NCI-H1048 (cell line): ENCODE data around the gene PID1.

Source experiments
- DNase-seq: peaks from one replicate; lab custom pipeline; 2025; lab: John Stamatoyannopoulos, UW

Gene PID1

GRCh38 chr2:229261076-229261475, 10.0 kb downstream of the PID1 start:
- DNase-seq: no peak

DNA sequence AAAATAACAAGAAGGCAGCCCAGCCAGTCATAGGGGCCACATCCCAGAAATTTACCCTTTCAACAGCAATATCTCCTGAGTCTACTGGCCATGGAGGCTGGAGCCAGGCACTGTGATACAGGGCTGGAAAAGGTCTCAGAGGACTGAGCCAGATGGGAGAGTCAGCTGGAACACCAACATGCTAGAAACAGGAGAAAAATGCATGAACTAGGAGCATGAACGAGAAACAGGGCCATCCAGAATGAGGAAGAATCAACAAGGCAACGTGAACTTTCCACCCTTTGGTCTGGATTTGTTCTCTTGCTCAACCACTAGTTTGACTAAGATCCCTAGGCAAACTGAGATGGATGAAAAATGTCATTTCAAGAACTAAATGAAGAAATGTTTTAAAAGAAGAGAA, 13.1 kb downstream of the PID1 start:
- DNase-seq: no peak

GRCh38 chr2:229256376-229256775, 14.7 kb downstream of the PID1 start:
- DNase-seq: no peak

- DNase-seq: no peak
Measured at GRCh38 chr2:229254206-229254605, 16.9 kb downstream of the PID1 start.

- no peak for DNase-seq
Measured at GRCh38 chr2:229252996-229253395, 18.1 kb downstream of the PID1 start.

GRCh38 chr2:229252280-229252679, 18.8 kb downstream of the PID1 start:
- DNase-seq: no peak

- DNase-seq: no peak
Measured at GRCh38 chr2:229249536-229249935, 21.6 kb downstream of the PID1 start.

DNA sequence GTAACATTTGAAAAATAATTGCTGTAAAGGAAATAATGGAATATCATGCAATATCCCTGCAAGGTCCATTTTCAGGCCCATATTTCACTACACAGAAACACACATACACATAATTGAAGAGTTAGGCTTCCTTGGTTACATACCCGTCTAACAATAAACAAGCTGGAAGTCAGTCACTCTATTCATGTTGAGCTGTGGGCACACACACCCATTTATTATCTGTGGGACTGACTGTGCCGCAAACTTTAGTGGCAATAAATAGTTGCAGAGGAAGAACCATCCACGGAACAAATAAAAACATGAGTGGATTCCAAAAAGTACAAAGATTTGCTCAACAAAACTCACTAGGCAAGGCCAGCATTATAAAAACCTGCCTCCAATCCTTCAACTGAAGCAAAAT, 24.8 kb downstream of the PID1 start:
- no peak for DNase-seq

- no peak for DNase-seq
Measured at GRCh38 chr2:229244975-229245374, 26.1 kb downstream of the PID1 start.

DNA sequence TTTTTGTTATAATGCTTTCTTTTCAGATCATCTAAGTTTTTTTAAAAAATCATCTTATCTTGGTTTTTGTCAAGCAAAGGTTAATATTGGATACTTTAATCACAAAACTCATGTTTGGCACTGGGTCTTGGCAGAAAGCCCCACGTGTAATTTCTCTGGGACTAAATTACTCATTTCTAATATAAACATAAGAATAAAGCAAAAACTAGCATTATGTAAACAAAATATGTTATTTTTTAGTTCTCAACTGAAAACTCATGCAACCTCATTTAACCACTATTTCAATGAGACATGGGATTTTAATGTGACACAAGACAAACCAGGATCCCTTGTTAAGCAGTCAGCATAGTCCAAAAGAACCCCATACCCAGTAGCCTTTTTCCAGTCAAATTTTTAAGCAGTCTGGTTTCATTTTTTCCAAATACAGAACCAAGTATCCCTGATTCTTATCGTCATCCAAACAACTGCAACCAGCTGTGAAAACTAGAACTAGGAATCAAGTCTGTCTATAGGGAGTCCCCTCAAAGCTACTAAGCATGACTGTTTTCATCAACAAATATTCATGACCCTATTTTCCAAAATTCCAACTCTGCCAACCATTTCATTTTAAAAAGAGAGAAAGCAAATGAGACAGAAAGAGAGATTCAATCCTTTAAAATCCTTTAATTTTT, 27.1 kb downstream of the PID1 start:
- no peak for DNase-seq

GRCh38 chr2:229240984-229241491, 30.0 kb downstream of the PID1 start:
- DNase-seq: no peak

- DNase-seq: no peak
Measured at GRCh38 chr2:229239021-229239420, 32.1 kb downstream of the PID1 start.

GRCh38 chr2:229237270-229237669, 33.8 kb downstream of the PID1 start:
- DNase-seq: no peak

GRCh38 chr2:229235131-229235914, 35.8 kb downstream of the PID1 start:
- no peak for DNase-seq

DNA sequence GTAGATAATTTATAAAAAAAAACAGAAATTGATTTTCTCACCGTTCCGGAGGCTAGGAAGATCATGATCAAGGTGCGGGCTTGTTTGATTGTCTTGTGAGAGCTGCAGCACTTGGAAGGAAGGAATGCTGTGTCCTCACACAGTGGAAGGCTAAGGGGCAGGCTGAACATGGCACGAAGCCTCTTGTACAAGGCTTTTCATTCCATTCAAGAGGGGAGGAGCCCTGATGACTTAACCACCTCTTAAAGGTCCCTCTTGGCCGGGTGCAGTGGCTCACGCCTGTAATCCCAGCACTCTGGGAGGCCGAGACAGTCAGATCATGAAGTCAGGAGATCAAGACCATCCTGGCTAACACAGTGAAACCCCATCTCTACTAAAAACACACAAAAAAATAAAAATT, 39.2 kb downstream of the PID1 start:
- no peak for DNase-seq

- DNase-seq: no peak
Measured at GRCh38 chr2:229231328-229231868, 39.7 kb downstream of the PID1 start.

GRCh38 chr2:229230911-229231310, 40.2 kb downstream of the PID1 start:
- no peak for DNase-seq

DNA sequence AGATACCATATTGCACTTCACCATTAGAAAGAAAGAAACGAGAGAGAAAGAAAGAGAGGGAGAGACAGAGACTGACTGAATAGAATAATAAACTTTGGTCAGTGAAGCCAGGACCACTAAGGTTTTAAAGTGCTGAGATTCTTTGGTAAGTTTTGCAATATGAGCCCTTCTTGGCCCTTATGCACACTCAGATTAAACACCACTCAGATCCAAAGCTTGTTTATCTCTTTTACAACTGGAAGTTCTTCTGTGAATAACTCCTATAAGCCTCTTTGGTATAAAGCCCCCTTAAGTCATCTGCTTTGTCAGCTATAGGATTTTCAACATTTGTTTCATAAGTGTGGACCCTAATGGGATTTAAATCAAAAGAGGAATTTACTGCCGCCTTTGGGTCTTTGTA, 40.8 kb downstream of the PID1 start:
- no peak for DNase-seq

GRCh38 chr2:229226382-229226781, 44.7 kb downstream of the PID1 start:
- no peak for DNase-seq

DNA sequence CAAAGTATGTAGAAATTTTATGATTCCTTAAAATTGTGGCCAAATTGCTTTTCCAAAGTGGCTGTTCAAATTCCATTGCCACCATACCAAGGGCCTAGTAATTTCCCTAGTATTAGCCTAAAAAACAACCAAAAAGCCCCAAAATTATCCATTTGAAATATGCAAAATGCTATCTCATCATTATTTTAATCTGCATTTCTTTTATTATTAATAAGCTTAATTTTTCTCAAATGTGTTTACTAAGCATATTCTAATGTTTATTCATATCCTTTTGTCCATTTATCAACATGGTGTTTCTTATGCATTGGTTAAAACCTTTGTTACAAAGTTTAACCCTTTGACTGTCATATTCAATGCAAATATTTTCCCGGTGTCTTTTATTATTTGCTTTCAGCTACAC, 48.0 kb downstream of the PID1 start:
- no peak for DNase-seq

- no peak for DNase-seq
Measured at GRCh38 chr2:229221641-229222040, 49.4 kb downstream of the PID1 start.

GRCh38 chr2:229220254-229220653, 50.8 kb downstream of the PID1 start:
- no peak for DNase-seq

DNA sequence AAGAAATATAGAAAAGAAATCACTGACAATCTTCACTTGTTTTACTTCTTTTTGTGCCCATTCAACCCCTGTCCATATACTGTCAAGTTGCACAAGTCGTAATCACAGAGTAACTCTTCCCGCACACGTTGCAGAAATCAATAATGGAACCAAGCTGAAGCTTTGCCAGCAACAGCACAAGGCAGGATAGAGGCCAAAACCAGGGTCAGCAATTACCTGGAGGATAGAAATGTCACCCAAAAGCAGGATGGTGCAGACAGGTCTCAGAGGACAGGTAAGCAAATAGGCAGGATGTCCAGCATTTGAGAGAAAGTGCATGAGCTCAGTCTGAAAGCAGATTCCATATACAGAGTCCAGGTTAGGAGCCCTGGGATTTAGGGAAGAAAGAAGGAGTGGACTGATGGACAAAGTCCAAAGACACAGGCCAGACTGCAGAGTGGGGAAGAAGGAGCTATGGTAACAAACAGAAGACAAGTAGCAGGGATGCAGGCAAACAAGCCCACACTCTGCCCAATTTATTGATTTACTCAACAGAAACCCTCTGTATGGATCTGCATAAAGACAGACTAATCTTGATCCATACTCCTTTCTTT, 52.7 kb downstream of the PID1 start:
- DNase-seq: no peak
